Cardiac fibroblast (primary cell): ENCODE measurements around the gene ZNF454.

Experiments used
- DNase-seq, 2 donors: peaks; one replicate each; pipeline versions ENCODE4 v3.0.0 to v3.0.0-alpha.2; 2010; ENCODE audit warnings: low read depth in 2 of 2
- H3K4me3 ChIP-seq, 2 donors: replicated peaks in 1 of 2; 1 replicate in 1 of 2; 2 replicates in 1 of 2; pipeline ENCODE4 v1.5.1; 2011; ENCODE audit warnings: low read depth in 2 of 2, low read length in 2 of 2, mild to moderate bottlenecking in 2 of 2, moderate library complexity in 1 of 2
- CTCF ChIP-seq: IDR thresholded peaks from one replicate; pipeline ENCODE4 v1.5.1; 2011; ENCODE audit warnings: low read depth, mild to moderate bottlenecking, low read length, inconsistent platforms

Gene ZNF454

GRCh38 chr5:178940569-178941360 lies at the start of gene ZNF454:
ZNF454 (plus strand) TSS chr5:178941198; CDS start chr5:178942792, 1,594 bp downstream.
- peak; percentile 88 to 97 for DNase-seq
- peak within 1 kb of the TSS; percentile 58 to 67 for H3K4me3 ChIP-seq
- no peak for TF ChIP-seq CTCF

- H3K4me3 ChIP-seq, result peak within 1 kb of the TSS; percentile 70 to 80
- TF ChIP-seq CTCF, result no peak
- peak; percentile 59 for DNase-seq
These were observed 45.1 kb upstream of the ZNF454 start, which contains the start of gene ZFP2 for GRCh38 chr5:178895615-178896571. ZFP2 (plus strand) TSS chr5:178895913; CDS start chr5:178931314, 35,401 bp downstream.

- TF ChIP-seq CTCF, result peak; percentile 6
- DNase-seq, result no peak
These were observed 41.7 kb upstream of the ZNF454 start for GRCh38 chr5:178899289-178899688.

GRCh38 chr5:178902849-178903248 lies 38.1 kb upstream of the ZNF454 start:
- peak in 1 of 2 donors; percentile 27 for DNase-seq
- no peak for TF ChIP-seq CTCF
- H3K4me3 ChIP-seq, result no peak overlapping the region

More at GRCh38 chr5:178899289-178899688, 41.7 kb upstream of the ZNF454 start:
- no peak overlapping the region for H3K4me3 ChIP-seq

GRCh38 chr5:178931846-178932760 lies 8.9 kb upstream of the ZNF454 start:
- TF ChIP-seq CTCF, result no peak
- no peak overlapping the region for H3K4me3 ChIP-seq
- no peak for DNase-seq

- no peak for DNase-seq
- no peak for TF ChIP-seq CTCF
- peak overlapping the region; percentile 58 to 67 for H3K4me3 ChIP-seq
These were observed 363 bp downstream of the ZNF454 start for GRCh38 chr5:178941361-178941760.
